K562 (cell line): ENCODE data around the gene GPRIN2. TPM values are rescaled to one million over a fixed set of nuclear protein-coding genes. Genes with fewer than 3 reads are reported as not detected.

Experiments
- ATAC-seq: fragments of 200-7000 bp; cut with Tn5 transposase; 3 replicates; pipeline ENCODE4 v1.9.1; 2020; ENCODE audit warnings: moderate library complexity
- BruUV-seq: library from RNA; stranded (reverse); fragments of 400-500 nt; replicated peaks from 2 replicates; lab custom pipeline; 2021; lab: Mats Ljungman, UMichigan
- CTCF ChIA-PET: fragments of 300-600 bp; formaldehyde crosslinking; extraction: SDS; loops from one replicate; lab custom pipeline; 2021; ENCODE audit warnings: low intra/inter-chr PET ratio; lab: Yijun Ruan, JAX
- POLR2A ChIA-PET: fragments of 300-600, 350-650 bp; sonication (Branson Sonifier 250); formaldehyde crosslinking; extraction: SDS; loops from one replicate; lab custom pipeline; 2021; ENCODE audit warnings: antibody characterized with exemption, inconsistent platforms; lab: Yijun Ruan, JAX
- DNase-seq, 4 experiments: peaks; one replicate each; pipeline versions ENCODE4 v3.0.0 to v3.0.0-alpha.2; 2011 to 2018; ENCODE audit warnings: low spot score in 3 of 4, mixed read lengths in 3 of 4; ENCODE audit errors: extremely low read depth in 1 of 4
- FAIRE-seq: peaks from 2 replicates; lab custom pipeline; 2011; peaks lifted over from hg19 to GRCh38; lab: Jason Lieb, UNC
- H2AFZ ChIP-seq: 2 replicates; pipeline ENCODE4 v1.6.0; 2011; ENCODE audit warnings: low read depth, low read length, control low read depth, inconsistent platforms
- H3K27ac ChIP-seq: fragments of 200-600 bp; 3 replicates; pipeline ENCODE4 v1.8.0; 2011; ENCODE audit warnings: low read depth, mild to moderate bottlenecking, control low read depth, inconsistent platforms, low read length, moderate library complexity, mixed read lengths; ENCODE audit errors: extremely low read depth
- H3K27me3 ChIP-seq, 2 experiments: fragments of 300-600 bp in 1 of 2; 2 replicates in 1 of 2; 3 replicates in 1 of 2; pipeline versions ENCODE4 v1.6.0 to v1.8.0; 2011; ENCODE audit warnings: inconsistent platforms in 2 of 2, low read length in 2 of 2, mild to moderate bottlenecking in 1 of 2, mixed read lengths in 1 of 2, moderate library complexity in 1 of 2; ENCODE audit not compliant: control insufficient read depth in 2 of 2, insufficient read depth in 2 of 2
- H3K36me3 ChIP-seq: fragments of 300-600 bp; 3 replicates; pipeline ENCODE4 v1.8.0; 2011; ENCODE audit warnings: mild to moderate bottlenecking, low read length, inconsistent platforms; ENCODE audit not compliant: control insufficient read depth, insufficient read depth
- H3K4me1 ChIP-seq, 2 experiments: fragments of 200-600 bp in 1 of 2; replicated peaks in 1 of 2; 2 replicates in 1 of 2; 3 replicates in 1 of 2; pipeline versions ENCODE4 v1.5.1 to v1.8.0; 2011; ENCODE audit warnings: inconsistent platforms in 2 of 2, low read length in 2 of 2, mild to moderate bottlenecking in 1 of 2, mixed read lengths in 1 of 2, moderate library complexity in 1 of 2; ENCODE audit not compliant: control insufficient read depth in 2 of 2, insufficient read depth in 2 of 2
- H3K4me2 ChIP-seq: 2 replicates; pipeline ENCODE4 v1.6.1; 2011; ENCODE audit warnings: low read length, control low read depth, inconsistent platforms, mixed read lengths; ENCODE audit not compliant: insufficient read depth
- H3K4me3 ChIP-seq: fragments of 200-600 bp; sonication (generic), shearing (Covaris generic); 2 replicates; pipeline ENCODE4 v1.5.1; 2016; ENCODE audit warnings: control low read depth, inconsistent platforms
- H3K79me2 ChIP-seq: fragments of 200-600 bp; 3 replicates; pipeline ENCODE4 v1.8.0; 2011; ENCODE audit warnings: low read length, inconsistent platforms; ENCODE audit not compliant: control insufficient read depth, insufficient read depth
- H3K9ac ChIP-seq, 2 experiments: 2 replicates each; pipeline versions ENCODE4 v1.6.0 to v1.6.1; 2011; ENCODE audit warnings: low read depth in 2 of 2, low read length in 2 of 2, control low read depth in 1 of 2, inconsistent platforms in 1 of 2, mild to moderate bottlenecking in 1 of 2, mixed read lengths in 1 of 2; ENCODE audit not compliant: insufficient read depth in 1 of 2
- H3K9me1 ChIP-seq: one replicate; pipeline ENCODE4 v1.6.0; 2011; ENCODE audit warnings: inconsistent platforms, mild to moderate bottlenecking, low read length, moderate library complexity; ENCODE audit not compliant: control insufficient read depth, insufficient read depth
- H3K9me3 ChIP-seq: replicated peaks from 2 replicates; pipeline ENCODE4 v1.5.1; 2011; ENCODE audit warnings: low read depth, low read length, inconsistent platforms; ENCODE audit not compliant: control insufficient read depth, insufficient read depth
- H4K20me1 ChIP-seq: replicated peaks from 2 replicates; pipeline ENCODE4 v1.6.1; 2011; ENCODE audit warnings: low read length, inconsistent platforms, mixed read lengths; ENCODE audit not compliant: control insufficient read depth, insufficient read depth
- BCOR ChIP-seq: fragments of 450-650 bp; IDR thresholded peaks from 2 replicates; pipeline ENCODE4 v1.6.1; 2016
- CBX8 ChIP-seq: fragments of 200-600 bp; sonication (generic); IDR thresholded peaks from 2 replicates; pipeline ENCODE4 v1.6.1; 2012; ENCODE audit warnings: borderline replicate concordance, mixed run types, low read depth, mild to moderate bottlenecking, moderate library complexity, mixed read lengths, low read length, control low read depth, inconsistent platforms; ENCODE audit not compliant: poor library complexity, severe bottlenecking; ENCODE audit errors: extremely low read depth
- CREM ChIP-seq: IDR thresholded peaks from 2 replicates; pipeline ENCODE4 v1.6.1; 2014; ENCODE audit warnings: antibody characterized with exemption, low read depth
- FOS ChIP-seq: IDR thresholded peaks from 3 replicates; pipeline ENCODE4 v1.6.1; 2011; ENCODE audit not compliant: insufficient read length; ENCODE audit errors: extremely low read depth
- FOSL1 ChIP-seq: fragments of 200-800 bp; sonication (Bioruptor generic); conservative IDR thresholded peaks from 2 replicates; pipeline ENCODE4 v1.6.1; 2016; ENCODE audit warnings: missing genetic modification characterization, missing compliant biosample characterization
- MAFF ChIP-seq: IDR thresholded peaks from 2 replicates; pipeline ENCODE4 v1.6.1; 2012; ENCODE audit warnings: low read length, improper control_type of control experiment
- MEIS2 ChIP-seq: fragments of 450-650 bp; IDR thresholded peaks from 2 replicates; pipeline ENCODE4 v1.6.1; 2014; ENCODE audit warnings: mild to moderate bottlenecking; ENCODE audit not compliant: partially characterized antibody
- NONO ChIP-seq, 2 experiments: fragments of 200-400 bp in 1 of 2; fragments of 450-650 bp in 1 of 2; formaldehyde crosslinking in 1 of 2; IDR thresholded peaks; 2 replicates each; pipeline ENCODE4 v1.6.1; 2017; ENCODE audit warnings: low read depth in 2 of 2, mild to moderate bottlenecking in 2 of 2, moderate library complexity in 2 of 2, low read length in 1 of 2
- NR2C1 ChIP-seq, 2 experiments: fragments of 450-650 bp; IDR thresholded peaks; 2 replicates each; pipeline ENCODE4 v1.6.1; 2017; ENCODE audit warnings: mild to moderate bottlenecking in 2 of 2, antibody characterized with exemption in 1 of 2, inconsistent platforms in 1 of 2, missing compliant biosample characterization in 1 of 2, missing genetic modification characterization in 1 of 2
- NR2C2 ChIP-seq, 2 experiments: fragments of 200-800 bp in 1 of 2; sonication (Bioruptor generic) in 1 of 2; sonication (generic) in 1 of 2; formaldehyde crosslinking in 1 of 2; IDR thresholded peaks; 2 replicates each; pipeline versions ENCODE4 v1.6.1 to v1.8.0; 2016 to 2022; ENCODE audit warnings: mild to moderate bottlenecking in 1 of 2, missing compliant biosample characterization in 1 of 2, missing genetic modification characterization in 1 of 2, missing genetic modification reagents in 1 of 2
- PURB ChIP-seq: sonication (generic); formaldehyde crosslinking; IDR thresholded peaks from 2 replicates; pipeline ENCODE4 v1.9.0; 2021; ENCODE audit warnings: low read depth, mild to moderate bottlenecking, missing genetic modification reagents
- SRSF7 ChIP-seq: fragments of 200-400 bp; formaldehyde crosslinking; optimal IDR thresholded peaks from 2 replicates; pipeline ENCODE3; 2017; ENCODE audit warnings: mild to moderate bottlenecking, low read depth, low read length
- STAT5B ChIP-seq: fragments of 250-450 bp; sonication (Bioruptor Pico); IDR thresholded peaks from 2 replicates; pipeline ENCODE4 v1.8.0; 2021; ENCODE audit warnings: mild to moderate bottlenecking, inconsistent platforms
- USF1 ChIP-seq: sonication (generic); formaldehyde crosslinking; IDR thresholded peaks from 2 replicates; pipeline ENCODE4 v1.9.0; 2022; ENCODE audit warnings: mild to moderate bottlenecking, missing genetic modification reagents
- ZC3H8 ChIP-seq: fragments of 450-650 bp; IDR thresholded peaks from 2 replicates; pipeline ENCODE4 v1.6.1; 2017
- ZNF644 ChIP-seq: fragments of 200-800 bp; sonication (Bioruptor generic); IDR thresholded peaks from 2 replicates; pipeline ENCODE4 v1.6.1; 2016; ENCODE audit warnings: low read depth, missing genetic modification characterization, missing compliant biosample characterization
- WGBS: fragments of 100-300 bp; shearing (Covaris generic); methylation state at CpG from one replicate; pipeline ENCODE4 v1.1.6; 2016; ENCODE audit warnings: low coverage, mixed read lengths; ENCODE audit not compliant: insufficient coverage; ENCODE audit errors: missing lambda C conversion rate; 5-methylcytosine and 5-hydroxymethylcytosine counted together
- in situ Hi-C: fragments of 300-500 bp; cut with MboI; formaldehyde crosslinking; loops from 4 replicates; pipeline ENCODE4 v1.15.0; 2018; ENCODE audit warnings: inconsistent platforms, mixed read lengths
- intact Hi-C: fragments of 100-400 bp; cut with micrococcal nuclease; formaldehyde crosslinking; loops from 2 replicates; pipeline ENCODE4 v1.14.2; 2022
- polyA plus RNA-seq, 8 experiments: library from polyadenylated mRNA; depleted of rRNA in 4 of 8; stranded (reverse) in 5 of 8; unstranded in 3 of 8; fragments of >200 nt; fragmentation: Nextera tagmentation in 2 of 8; fragmentation: Illumina TruSeq in 1 of 8; extraction: Ambion mirVana in 2 of 8; extraction: Trizol in 1 of 8; gene quantifications; 2 replicates each; pipeline versions ENCODE4 v1.2.1 to v1.2.3, GENCODE V29; 2011 to 2014; ENCODE audit warnings: inconsistent platforms in 1 of 8, missing spikeins in 1 of 8
- total RNA-seq, 7 experiments: library from RNA; depleted of rRNA in 6 of 7; stranded (reverse); fragments of >200 nt in 6 of 7; fragmentation: Illumina TruSeq in 2 of 7; extraction: Trizol in 2 of 7; gene quantifications; 2 replicates each; pipeline versions ENCODE4 v1.2.1 to v1.2.3, GENCODE V29; 2011 to 2021; ENCODE audit warnings: low replicate concordance in 1 of 7

Gene GPRIN2
- total and polyA plus RNA-seq, 9 of the 15 experiments (the other 6 are each of a cell fraction or from before 2014, with no cell fraction given), result not detected

GRCh38 chr10:46514899-46515298 is 41.6 kb downstream of the GPRIN2 start:
- Histone ChIP-seq H3K4me1 (no peaks in the 10 kb centered on the region), H3K9ac (no peak overlapping the region), H4K20me1 (peaks cover 8% of the 10 kb centered on the region; the same call in 1 of the 2 replicates), H3K4me3 (no peak overlapping the region), H3K36me3 (no peaks in the 10 kb centered on the region), H3K9me3 (no peaks in the 10 kb centered on the region), H3K79me2 (no peaks in the 10 kb centered on the region), H3K4me2 (no peak overlapping the region), H3K27me3 (peaks cover 21 to 37% of the 10 kb centered on the region in 2 experiments; a peak in 4 of 5 replicates), H3K27ac (no peak overlapping the region), H3K9me1 (no peaks in the 10 kb centered on the region), H2AFZ (no peak overlapping the region)
- CTCF ChIA-PET, result no interaction called here
- no peak for ATAC-seq
- DNase-seq, result no peak
- BruUV-seq, result no TSS peak
- TF ChIP-seq CREM (no peak), FOS (no peak), PURB (CRISPR knock-in tag) (no peak), ZC3H8 (no peak), NR2C2 (CRISPR knock-in tag; IDR thresholded peaks at IDR 0.05) (no peak), NR2C2 (tag; IDR thresholded peaks at IDR 0.05) (no peak), SRSF7 (no peak), ZNF644 (tag) (no peak), CBX8 (no peak), FOSL1 (tag) (no peak), USF1 (CRISPR knock-in tag) (no peak), MAFF (no peak), NR2C1 (IDR thresholded peaks at IDR 0.05) (no peak), NR2C1 (tag; IDR thresholded peaks at IDR 0.05) (no peak), NONO (IDR thresholded peaks at IDR 0.05; ENCODE audit: low read depth in 2 of 2, low read length in 1 of 2) (no peak), STAT5B (CRISPR knock-in tag) (no peak), BCOR (no peak), MEIS2 (no peak)
- no peak for FAIRE-seq
- WGBS, result 0% methylated on average over 3 of the region's 3 CpGs
- intact Hi-C loops, result no loop called here
- POLR2A ChIA-PET, result interaction anchor here (0.8 kb wide), 1 partner anchor 13 kb away, joined by 5 read pairs; no protein-coding TSS in a partner anchor
- in situ Hi-C loops, result no loop called here
